Measurements from ENCODE around the gene RILPL1.
"Not testable (repeated sequence)": the region's sequence is repeated elsewhere in the genome, so short reads cannot be mapped to it uniquely, and the experiment has no call there.

Gene RILPL1

DNA sequence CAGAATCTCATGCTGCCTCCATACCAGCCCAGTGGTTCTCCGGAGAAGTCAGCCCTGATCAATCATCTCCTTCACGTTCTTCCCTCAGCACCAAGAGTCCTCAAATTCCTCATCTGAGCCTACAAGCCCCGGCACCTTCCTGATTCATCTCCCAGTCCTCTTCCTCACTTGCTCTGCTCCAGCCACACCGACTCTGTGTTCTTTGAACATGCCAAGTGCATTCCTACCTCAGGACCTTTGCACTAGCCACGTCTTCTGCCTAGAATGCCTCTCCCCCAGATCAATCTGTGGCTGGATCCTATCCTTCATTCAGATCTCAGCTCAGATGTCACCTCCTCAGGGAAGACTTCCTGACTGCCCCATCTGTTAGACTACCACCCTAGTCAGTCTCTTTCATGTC is 4.7 kb downstream of the RILPL1 start:
- no peak for DNase-seq

DNA sequence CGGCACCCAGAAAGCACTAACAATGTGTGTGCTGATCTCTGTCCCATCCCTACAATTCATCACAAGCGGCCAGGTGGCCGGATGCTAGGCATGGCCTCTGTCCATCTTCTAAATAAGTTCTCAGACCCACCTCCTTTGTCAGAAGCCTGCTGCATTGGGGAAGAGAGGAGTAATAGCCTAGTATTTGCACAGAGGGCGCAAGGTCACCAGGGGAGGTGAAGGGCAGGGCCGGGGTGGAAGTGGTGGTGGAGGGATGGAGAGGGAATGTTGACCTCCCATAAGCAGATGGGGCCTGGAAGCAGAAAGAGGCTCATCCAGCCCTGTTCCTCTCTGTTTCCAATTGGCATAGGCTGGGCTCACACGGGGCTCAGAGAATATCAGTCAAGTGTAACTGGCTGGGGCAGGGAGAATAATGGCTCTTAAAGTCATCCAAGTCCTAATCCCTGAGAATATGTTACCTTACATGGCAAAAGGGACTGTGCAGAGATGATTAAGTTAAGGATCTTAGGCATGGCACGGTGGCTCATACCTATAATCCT is 6.9 kb downstream of the RILPL1 start:
- DNase-seq = no peak

DNA sequence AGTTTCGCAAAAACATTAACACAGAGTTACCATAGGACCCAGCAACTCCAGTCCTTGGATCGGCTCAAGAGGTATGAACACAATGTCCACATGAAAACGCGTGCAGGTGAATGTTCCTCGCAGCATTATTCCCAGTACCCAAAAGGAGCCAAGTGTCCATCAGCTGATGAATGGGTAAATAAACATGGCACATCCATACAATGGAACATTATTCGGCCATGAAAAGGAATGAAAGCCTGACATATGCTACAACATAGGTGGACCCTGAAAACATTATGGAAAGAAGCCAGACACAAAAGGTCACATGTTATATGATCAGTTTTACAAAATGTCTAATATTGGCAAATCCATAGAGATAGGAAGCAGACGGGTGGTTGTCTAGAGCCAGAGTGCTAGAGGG is 9.1 kb downstream of the RILPL1 start:
- no peak for DNase-seq

DNA sequence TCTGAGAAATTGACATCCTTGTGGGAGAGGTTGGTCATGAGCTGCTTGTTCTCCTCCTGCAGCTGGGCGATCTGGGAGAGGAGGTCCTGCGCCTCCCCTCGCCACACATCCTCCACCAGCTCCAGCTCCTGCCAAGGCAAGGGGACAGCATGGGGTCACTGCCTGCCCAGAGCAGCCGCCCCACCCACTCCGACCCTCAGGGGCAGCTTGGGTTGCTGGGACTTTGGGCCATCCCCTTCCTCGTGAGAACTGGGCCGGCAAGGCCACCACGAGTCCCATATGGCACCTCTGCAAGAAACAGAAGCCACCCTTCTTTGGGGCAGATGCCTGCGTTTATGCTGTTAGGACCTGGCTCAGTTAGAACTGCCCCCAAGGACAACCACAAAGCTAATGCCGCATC is 10.0 kb downstream of the RILPL1 start:
- DNase-seq = no peak

DNA sequence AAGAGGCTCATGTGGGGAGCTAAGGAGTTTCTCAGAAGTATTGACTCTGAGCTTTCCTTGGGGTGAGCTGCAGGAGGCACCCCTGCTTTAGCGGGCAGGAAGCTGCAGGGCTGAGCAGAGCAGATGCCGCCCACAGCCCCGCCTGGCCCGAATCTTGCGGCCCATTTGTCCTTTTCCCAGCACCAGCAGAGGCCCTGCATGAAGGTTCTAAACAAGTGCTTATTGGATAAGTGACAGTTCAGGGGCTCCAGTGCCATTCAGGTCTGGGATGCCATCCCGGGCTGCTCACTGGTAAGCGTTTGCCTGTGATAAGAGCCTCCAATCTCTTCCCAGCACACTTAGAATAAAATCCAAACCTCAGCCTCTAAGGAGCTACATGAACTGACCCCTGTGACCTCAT is 11.4 kb downstream of the RILPL1 start:
- DNase-seq = no peak

DNA sequence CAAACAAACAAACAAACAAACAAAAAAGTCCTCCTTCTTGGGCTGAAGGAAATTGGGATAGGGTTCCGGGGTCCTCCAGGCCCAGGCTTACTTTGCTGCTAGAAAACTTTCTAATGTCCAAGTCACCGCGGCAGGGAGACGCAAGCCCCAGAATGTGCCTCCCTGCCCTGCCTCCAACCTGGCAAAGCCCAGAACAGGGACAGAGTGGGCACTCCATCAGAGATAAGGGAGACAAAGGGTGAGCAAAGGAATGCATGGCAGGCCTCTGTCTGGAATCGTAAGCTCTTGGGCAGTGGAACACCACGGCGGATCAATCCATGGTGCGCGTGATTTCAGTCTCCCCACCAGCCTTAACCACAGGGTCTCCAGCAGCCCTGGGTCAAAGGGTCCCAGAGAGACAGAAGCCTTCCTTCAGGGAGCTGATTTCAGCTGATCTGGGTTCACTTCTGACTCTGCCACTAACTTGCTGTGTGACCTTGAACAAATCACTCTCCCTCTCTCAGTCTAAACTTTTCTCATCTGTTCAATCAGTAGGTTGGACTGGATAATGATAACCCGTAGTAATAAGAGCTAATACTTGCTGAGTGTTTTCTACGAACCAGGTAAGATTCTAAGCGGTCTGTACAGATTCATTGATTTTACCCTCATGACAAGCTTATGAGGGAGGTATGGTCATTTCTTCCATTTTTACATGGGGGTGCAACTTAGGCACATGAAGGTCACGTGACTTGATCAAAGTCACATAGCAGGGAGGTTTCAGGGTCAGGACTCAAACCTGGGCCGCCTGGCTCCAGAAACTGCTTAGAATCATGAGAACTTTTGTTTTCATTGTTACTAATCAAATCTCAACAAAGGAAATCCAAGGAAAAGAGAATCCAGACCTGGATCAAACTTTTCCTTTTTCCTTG is 12.7 kb downstream of the RILPL1 start:
- no peak for DNase-seq

DNA sequence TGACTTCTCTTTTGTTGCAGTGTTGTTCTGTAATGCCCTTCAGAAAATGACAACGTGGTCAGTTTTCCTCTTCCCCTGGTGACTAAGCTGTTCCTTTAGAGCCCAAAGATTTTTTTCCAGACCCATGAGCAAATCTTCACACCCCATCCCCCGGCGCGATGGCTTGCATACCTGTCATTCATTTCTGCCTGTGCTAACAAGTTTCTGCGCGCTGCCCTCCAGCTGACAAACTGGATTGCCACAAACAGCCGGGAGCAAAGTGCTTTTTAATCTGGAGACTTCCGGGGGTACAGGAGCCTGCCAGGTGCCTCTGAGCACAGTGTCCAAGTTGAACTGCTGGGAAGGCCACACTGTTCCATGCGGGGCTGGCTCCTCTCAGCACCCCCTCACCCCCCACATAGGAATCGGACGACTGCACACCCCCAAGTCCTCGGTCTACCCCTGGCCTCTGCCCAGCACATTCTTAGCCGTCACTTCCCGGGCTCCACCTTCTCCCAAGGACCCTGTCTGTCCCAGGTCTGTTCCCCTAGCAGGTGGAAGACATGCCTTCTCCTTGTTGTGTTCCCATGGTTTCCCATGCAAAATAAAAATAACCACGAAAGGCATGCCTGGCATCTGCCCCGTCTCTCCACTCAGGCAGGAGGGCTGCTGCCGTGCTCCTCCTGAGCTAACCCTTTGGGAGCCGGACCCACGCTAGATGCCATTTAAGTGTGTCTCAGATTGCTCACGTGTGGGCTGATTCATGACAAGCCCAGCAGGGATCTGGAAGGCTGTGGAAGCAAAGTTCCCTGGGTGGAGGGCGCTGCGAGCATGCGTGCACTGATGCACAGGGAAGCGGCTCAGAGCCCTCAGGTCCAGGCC is 14.1 kb downstream of the RILPL1 start:
- no peak for DNase-seq

DNA sequence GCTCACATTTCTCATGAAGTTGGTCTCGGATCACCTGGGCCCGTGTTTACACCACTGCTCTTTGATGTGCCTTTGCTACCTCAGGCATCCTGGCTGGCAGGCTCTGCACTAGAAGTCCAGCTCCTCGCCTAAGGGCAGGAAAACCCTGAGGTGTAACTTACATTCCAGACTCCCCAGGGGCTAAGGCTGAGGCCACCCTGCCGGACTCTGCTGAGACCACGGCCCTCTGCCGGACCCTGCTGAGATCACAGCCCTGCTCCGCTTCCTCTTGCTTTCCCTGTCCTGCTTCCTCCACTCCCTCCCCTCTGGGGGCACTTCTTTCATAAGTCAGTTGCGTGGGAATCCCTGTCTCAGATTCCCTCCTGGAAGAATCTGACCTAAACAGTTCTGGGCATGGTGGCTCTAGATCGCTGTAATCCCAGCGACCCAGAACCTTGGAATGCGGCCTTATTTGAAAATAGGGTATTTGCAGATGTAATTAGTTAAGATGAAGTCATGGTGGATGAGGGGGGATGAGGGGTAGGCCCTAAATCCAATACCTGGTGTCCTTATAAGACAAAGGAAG is 17.2 kb downstream of the RILPL1 start:
- DNase-seq = no peak

DNA sequence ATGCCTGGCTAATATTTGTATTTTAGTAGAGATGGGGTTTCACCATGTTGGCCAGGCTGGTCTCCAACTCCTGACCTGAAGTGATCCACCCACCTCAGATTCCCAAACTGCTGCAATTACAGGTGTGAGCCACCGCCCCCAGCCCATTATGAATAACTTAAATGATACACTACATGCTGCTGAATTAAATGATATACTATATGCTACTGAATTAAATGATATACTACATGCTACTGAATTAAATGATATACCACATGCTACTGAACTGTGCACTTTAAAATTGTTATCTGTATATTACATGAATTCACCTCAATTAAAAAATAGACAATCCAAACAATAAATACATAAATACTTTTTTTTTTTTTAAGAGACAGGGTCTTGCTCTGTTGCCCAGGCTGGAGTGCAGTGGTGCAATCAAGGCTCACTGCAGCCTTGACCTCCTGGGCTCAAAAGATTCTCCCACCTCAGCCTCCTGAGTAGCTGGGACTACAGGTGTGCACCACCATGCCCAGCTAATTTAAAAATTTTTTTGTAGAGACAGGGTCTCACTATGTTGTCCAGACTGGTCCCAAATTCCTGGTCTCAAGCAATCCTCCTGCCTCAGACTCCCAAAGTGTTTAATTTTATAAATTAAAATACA is 18.8 kb downstream of the RILPL1 start:
- DNase-seq = not testable (repeated sequence)

DNA sequence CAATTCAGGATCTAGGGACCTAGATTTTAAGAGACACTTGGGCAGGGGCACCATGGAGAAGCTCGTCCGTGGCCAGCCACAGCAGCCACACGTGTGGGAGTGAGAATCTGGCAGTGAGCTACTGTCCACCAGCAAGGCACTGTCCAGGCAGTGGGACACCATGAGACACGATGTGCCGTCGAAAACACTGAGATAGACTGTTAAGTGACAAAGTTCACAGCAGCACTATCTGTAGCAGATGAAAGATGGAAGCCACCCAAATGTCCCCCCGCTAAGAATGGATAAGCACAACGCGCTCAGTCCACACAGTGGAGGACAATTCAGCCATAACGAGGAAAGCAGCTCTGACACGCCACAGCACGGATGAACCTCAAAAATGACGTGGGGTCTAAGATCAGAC is 19.7 kb downstream of the RILPL1 start:
- no peak for DNase-seq

DNA sequence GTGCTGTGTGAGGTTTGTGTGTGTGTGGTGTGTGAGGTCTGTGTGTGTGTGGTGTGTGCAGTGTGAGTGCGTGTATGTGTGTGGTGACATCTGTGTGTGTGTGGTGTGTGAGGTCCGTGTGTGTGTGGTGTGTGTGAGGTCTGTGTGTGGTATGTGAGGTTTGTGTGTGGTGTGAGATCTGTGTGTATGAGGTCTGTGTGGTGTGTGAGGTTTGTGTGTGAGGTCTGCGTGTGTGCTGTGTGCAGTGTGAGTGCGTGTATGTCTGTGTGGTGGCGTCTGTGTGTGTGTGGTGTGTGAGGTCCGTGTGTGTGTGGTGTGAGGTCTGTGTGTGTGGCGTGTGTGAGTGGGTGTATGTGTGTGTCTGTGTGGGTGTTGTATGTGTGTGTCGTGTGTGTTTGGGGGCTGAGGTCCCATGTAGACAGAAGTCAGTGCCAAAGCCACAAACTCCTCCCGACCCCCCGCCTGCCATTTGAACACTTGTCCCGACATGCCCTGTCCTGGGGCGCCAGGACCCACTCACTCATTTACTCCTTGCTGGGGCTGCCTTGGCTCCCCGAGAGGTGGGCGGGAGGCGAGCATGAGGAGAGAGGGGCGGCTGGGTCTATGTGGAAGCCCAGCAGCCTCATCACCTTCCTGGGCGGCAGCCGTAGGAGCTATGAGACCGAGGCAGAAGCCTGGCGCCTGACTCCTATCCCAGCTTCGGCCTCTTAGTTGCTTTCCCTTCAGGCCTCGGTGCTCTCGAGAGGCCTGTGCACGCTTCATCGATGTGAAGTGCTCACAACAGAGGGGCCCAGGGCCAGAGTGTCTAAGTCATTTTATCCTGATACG is 20.5 kb downstream of the RILPL1 start:
- DNase-seq = no peak

DNA sequence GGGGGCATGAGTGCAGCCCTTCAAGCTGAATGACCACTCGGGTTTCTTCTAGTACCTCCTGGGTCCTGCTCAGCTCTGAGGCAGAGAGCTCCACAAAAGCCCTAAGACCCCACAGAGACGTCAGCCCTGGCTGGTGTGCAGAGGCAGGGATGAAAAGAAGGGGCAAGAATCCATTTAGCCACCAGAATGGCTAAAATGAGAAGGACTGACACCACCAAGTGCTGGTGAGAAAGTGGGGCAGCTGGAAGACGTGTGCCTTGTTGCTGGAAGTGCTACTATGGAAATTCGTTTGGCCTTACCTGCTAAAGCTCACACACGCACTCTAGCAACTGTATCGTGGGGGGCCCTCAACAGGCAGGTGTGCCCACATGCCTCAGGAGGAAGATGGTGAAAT is 26.7 kb downstream of the RILPL1 start:
- no peak for DNase-seq

DNA sequence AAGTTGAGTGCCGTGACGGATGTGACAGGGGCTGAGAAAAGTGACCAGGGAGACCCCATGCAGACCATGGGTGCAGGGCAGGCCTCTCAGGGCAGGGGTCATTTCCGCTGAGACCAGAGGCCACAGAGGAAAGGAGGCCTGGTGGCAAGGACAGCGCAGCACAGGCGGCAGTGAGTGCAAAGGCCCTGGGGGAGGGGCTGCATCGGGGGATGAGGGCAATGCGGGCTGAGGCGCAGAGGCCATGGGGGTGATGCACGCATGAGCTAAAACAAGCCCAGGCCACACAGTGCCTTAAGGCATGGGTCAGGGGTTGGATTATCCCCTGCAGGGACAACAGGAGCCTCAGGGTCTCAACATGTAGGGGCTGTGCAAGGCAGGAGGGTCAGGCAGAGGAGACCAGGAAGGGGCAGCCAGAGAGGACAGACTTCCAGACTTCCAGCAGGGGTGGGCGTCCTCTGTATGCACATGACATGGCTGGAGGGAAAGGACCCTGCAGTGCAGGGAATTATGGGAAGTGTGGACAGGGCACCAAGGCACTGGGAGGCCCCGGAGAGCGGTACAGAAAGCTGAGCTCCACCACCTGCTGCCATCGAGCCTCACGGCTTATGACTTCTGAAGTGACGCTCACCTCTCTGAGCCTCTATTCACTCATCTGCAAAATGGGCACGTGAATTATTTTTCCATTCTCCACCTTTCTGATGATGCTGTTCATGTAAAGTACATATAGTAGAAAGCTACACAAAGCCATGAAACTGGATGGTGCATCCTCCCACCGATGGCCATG is 27.3 kb downstream of the RILPL1 start:
- no peak for DNase-seq

DNA sequence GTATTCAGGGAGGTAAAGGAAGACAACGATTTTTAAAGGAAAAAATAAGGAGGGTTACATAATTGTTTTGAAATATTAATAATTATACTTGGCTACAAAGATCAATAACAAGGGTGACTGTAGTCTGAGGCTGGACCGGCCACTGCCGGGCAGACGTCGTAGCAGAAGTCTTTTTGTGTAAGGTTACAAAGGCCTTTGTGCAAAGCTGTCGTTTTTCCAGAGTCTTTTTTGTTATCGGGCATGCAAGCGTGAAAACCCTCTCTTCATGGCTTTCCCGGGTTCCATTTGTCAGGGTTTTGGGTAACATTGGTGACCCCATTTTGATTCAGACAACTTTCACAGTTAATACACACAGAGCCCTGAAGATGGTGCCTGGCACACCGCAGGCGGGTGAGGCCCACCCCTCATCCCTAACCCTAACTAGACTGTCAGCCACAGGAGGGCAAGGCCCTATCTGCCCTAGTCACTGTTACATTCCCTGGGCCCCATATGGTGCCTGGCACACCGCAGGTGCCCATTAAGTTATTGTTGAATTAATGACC is 31.3 kb downstream of the RILPL1 start:
- no peak for DNase-seq

DNA sequence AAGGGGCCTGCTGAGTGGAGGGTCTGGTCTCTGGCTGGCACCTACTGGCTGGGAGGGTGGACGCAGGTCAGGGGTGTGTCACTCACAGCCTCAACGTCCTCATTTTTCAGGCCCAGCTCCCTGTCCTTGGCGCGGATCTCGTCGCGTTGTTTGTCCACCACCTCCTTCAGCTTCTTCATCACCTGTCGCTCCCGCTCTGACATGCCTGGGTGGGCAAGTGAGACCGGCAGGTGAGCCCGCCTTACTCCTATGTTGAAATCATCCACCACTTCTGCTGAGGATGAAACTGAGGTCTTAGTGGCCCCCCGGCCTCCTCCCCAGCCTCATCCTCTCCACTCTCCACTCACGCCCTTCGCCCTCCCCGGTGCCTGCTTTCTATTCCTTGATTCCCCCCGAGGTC is 34.2 kb downstream of the RILPL1 start:
- DNase-seq = no peak

DNA sequence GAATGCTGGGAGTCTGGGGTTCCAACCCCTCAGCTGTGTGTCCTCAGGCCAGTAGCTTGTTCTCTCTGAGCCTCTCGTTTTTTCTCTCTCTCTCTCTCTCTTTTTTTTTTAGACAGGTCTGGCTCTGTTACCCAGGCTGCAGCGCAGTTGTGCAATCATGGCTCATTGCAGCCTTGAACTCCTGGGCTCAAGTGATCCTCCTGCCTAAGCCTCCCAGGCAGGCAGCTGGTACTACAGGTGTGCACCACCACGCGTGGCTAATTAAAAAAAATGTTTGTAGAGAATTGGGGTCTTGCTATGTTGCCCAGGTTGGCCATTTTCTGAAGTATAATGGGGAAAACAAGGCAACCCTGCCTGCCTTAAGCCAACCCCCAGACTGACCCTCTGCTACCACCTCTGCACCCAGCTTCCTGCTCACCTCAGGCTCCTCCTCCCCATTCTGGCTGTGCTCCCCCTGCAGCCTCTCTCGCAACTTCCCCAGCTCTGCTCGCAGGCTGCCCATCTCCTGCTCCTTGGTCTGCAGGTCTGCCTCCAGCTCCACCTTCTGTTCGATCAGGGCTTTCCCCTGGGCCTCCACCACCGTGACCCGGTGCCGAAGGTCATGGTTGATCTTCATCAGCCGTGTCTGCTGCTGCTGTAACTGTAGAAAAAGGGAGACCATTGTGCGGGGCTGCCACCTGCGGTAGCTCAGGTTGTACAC is 35.2 kb downstream of the RILPL1 start:
- no peak for DNase-seq

DNA sequence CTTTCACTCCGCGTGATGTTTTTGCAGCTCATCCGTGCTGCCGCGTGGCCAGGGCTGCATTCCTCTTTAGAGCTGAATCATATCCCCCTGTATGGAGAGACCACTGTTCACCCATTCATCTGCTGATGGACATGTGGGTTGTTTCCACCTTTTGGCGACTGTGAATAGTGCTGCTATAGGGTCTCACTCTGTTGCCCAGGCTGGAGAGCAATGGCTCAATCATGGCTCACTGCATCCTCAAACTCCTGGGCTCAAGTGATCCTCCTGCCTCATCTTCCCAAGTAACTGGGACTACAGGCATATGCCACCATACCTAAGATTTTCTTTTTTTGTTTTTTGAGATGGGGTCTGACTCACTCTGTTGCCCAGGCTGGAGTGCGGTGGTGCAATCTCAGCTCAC is 36.5 kb downstream of the RILPL1 start:
- no peak for DNase-seq

DNA sequence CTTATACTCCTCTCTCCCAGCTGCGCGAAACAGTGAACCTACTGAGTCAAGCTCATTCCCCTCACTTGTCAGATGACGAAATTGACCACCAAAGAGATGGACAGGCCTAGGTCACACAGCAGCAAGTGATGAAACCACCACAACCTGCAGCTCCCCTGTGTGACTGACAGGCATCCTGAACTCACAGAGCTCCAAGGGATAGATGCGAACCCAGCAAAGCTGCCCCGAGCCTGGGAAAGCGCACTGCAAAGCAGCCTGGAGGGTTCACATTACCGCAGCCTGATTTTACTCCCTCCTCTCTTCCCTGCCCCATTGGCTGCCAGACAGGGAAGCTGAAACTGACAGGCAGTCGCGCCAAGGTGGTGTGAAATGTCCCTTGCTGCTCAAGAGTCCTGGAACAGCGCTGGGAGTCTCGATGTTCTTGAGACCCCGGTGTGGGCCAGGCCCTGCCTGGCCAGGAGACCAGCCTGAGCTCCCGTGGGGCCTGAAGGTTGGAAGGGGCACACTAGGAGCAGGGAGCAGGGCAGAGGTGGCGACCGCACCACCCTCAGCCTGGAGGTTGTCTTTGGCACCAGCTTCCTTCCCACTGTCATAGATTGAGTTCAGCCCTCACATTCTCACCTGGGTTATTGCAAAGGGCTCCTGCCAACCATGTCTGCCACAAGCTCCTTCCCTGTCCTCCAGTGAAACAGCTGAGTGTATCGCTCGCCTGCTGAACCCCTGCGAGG is 39.2 kb downstream of the RILPL1 start:
- DNase-seq = no peak

DNA sequence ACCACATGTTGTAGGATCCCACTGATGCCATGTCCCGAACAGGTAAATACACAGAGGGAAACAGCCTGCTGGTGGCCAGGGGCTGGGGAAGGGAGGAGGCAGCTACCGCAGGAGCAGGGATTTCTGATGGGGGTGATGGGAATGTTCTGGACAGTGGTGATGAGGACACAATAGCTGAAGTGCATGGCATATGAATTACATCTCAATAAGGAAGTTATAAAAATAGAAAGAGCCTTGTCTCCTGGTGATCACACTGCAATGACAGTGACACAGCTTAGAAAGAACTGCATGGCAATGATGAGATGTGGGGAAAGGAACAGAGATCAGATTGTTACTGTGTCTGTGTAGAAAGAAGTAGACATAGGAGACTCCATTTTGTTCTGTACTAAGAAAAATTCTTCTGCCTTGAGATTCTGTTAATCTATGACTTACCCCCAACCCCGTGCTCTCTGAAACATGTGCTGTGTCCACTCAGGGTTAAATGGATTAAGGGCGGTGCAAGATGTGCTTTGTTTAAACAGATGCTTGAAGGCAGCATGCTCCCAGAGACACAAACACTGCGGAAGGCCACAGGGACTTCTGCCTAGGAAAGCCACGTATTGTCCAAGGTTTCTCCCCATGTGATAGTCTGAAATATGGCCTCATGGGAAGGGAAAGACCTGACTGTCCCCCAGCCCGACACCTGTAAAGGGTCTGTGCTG is 41.0 kb downstream of the RILPL1 start:
- not testable (repeated sequence) for DNase-seq

All from CD4-positive, alpha-beta T cell treated with Interleukin-12 subunit alpha and Interleukin-12 subunit beta, for 1 hour (primary cell).